Jurkat, Clone E6-1 (cell line): ENCODE results near the gene BOD1. TPM values are rescaled to one million over a fixed set of nuclear protein-coding genes. Genes with fewer than 3 reads are reported as not detected.
A peak's percentile ranks its signal among the peaks of the same experiment; 100 is the strongest.

Experiments
- DNase-seq: peaks from one replicate; pipeline ENCODE4 v3.0.0-alpha.2; 2011; ENCODE audit warnings: low read depth, low spot score
- H3K4me3 ChIP-seq: 2 replicates; pipeline ENCODE4 v1.5.1; 2011; ENCODE audit warnings: mild to moderate bottlenecking, low read length, control low read depth, moderate library complexity
- polyA plus RNA-seq: library from polyadenylated mRNA; unstranded; fragments of >200 nt; gene quantifications from one replicate; pipeline ENCODE4 v1.2.1, GENCODE V29; 2012; ENCODE audit warnings: missing spikeins; ENCODE audit not compliant: insufficient read length, insufficient read depth

Gene BOD1
- polyA plus RNA-seq, result 30.4 TPM

DNA sequence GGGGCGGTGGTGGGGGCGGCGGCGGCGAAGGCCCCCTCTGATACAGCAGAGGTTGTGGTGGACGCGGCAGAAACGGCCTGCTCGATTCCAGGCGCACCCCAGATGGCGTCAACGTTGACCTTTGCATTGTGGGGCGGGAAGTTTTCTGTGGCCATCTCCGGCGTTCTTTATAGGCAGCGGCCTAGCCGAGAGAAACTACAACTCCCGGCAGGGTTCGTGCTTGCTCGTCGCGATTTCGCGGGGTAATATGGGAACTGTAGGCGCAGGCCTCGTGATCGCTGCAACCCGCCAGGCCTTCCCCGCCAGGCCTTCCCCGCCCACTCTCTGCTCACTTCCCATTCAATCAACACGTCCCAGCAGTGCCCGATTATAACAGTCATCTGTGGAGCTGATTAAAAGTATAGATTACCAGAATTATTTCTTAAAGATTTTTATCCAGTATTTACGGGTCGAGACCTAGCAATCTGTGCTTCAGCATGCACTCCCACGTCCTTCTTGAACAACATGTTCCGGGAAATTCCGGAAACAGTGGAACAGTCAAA lies at the start of gene BOD1:
Gene BOD1 (minus strand): TSS at position 74 of the 542 bp plus-strand sequence. CDS start 214 bp downstream, outside the sequence.
- H3K4me3 ChIP-seq, result peak within 1 kb of the TSS; percentile 67
- DNase-seq, result peak; percentile 97

DNA sequence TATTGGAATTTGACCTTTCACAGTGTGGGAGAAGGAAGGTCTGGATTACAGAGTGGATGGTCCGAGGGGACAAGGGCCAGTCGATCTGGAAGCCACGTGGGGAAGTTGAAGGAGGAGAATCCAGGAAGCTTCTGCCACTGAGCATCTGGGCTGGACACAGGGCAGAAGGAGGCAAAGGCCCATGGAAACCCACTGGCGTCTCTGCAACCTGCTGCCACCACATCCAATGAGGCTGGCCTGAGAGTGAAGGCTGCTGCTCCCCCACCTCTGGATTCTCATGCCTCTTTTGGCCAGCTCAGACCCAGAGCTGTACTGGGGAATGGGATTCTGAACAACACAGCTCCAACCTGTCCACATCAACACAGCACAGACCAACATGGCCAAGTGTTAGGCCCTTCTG lies 48.9 kb upstream of the BOD1 start:
- DNase-seq, result no peak
- no peak overlapping the region for H3K4me3 ChIP-seq

DNA sequence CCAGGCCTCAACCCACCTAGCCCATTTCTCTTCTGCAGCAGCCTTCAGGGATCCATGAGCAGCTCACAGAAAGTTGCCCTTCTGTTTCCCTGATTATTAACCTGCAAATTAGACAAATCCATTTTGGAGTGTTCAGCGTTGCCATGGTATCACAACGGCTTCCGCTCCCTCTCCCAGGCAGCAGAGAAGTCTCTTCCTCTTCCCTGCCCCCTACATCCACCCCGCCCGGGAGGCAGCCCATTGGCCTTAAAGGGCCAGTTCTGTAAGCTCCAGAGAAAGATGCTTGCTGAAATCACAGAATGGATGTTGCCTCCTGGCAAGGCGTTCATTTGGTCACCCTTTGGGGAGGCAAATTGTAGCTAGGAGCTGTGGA lies 47.7 kb upstream of the BOD1 start:
- peak; percentile 17 for DNase-seq
- no peak overlapping the region for H3K4me3 ChIP-seq

DNA sequence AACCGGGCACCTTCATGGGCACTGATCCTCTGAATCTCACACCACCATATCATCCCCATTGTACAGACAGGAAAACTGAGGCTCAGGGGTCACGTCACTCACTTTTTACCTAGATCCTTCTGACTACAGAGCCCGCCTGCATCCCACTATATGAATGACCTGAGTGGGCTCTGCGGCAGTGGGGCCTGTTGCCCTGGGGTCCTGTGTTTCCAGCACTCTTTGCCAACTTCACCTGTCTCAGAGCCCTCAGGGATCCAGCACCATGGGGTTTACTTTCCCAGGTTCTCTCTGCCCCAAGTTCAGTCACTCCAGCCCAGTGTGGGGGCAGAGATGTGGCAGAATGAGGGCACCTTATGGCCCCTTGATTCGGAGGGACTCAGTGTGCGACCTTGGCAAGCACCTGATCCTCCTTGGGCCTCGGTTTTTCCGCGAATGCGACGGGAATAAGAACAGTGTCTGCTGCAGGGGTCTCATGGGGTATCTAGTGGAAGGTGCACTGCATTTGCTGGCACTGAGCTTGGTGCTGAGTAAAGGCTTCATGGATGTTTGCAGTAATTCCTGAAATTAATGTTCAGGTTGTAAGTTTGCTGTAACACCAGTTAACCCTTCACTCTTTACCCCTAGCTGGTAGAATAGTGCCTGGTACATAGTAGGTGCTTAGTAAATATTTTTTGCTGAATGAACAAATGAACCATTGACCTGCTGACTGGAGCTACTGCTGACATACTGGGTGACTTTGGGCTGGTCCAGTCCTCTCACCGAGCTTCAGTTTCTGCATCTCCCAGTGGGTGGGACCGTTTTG lies 47.1 kb upstream of the BOD1 start:
- no peak for DNase-seq
- no peak overlapping the region for H3K4me3 ChIP-seq

DNA sequence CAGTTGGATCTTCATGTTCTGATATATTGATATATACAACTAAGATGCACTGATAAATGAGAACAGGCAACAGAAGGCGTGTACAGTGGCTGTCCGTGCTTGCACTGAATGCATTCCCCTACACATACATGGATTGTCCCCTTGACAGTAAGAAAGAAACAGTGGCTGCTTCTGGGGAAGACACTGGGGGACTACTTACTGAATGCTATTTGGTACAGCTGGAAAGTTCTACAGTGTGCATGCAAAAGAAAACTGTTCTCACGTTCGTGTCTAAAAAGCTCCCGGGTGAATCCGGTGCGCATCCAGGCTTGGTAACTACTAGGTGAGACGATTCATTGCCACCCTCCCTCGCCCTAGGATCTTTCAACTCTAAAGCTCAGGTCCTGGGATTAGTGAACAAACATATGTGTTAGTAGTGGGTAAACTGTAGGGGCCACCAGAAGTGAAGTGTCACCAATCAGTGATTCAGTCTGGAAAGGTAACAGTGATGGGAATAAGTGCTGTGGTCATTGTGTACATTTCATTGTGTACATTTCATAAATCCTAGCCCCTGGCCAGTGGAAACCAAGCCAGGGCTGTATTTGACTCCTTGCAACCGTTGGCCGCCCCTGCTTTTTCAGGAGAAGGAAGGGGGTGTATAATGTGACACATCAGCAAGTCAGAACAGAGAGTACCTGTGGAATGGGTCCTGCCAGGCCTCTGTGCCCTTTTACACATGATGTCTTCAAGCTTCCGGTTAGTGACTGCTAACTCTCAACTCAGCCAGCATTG lies 46.3 kb upstream of the BOD1 start:
- no peak for DNase-seq
- no peak overlapping the region for H3K4me3 ChIP-seq

DNA sequence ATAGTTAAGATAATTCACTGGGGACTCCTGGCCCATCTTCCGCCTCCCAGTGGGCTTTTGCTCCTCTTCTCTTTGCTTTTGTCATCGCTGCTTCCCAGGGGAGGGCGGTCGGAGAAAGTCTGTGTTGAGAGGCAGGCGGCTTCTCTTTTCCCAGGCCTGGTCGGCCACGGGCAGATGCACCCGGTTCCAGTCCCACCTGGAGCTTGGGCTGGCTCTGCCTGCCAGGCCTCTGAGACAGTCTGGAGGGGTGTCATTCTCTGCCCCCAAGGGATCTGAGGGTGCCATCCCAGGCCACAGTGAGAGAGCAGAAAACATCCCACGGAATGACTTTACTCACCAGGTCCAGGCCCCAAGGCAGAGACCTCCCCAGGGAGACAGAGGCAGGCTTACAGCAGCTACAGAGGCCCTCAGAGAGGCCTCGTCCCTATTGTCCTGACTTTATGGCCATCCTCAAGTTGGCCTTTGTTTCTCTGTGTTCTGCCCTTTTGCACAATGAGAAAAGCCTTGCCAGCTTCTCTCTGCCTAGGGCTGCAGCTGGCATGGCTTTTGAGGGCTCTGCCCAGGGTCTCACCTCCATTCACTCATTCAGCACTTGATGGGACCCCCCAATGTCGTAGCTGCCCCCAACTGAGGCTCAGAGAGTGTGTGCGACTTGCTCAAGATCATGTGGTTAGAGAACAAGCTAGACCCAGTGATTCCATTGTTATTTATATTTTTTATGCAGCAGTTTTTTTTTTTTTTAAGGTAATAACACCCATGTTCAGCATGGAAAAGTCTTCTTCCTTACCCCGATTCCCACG lies 44.2 kb upstream of the BOD1 start:
- DNase-seq, result no peak
- H3K4me3 ChIP-seq, result no peak overlapping the region

DNA sequence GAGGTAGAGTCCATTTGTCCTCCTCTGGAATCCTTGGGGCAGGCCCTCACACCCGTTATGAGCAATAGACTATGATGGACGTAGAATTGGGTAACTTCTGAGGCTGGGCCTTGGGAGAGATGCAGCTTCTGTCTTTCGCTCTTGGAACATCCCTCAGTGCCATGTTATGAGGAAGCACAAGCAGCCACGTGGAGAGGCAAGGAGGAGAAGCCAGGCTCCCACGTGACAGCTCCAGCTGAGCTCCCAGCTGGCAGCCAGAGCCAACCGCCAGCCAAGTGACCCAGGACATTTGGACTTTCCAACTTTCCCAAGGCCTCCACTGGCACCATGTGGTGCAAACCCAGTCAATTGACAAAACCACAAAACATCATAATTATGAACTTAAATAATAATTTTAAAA lies 43.0 kb upstream of the BOD1 start:
- H3K4me3 ChIP-seq, result no peak overlapping the region
- no peak for DNase-seq

DNA sequence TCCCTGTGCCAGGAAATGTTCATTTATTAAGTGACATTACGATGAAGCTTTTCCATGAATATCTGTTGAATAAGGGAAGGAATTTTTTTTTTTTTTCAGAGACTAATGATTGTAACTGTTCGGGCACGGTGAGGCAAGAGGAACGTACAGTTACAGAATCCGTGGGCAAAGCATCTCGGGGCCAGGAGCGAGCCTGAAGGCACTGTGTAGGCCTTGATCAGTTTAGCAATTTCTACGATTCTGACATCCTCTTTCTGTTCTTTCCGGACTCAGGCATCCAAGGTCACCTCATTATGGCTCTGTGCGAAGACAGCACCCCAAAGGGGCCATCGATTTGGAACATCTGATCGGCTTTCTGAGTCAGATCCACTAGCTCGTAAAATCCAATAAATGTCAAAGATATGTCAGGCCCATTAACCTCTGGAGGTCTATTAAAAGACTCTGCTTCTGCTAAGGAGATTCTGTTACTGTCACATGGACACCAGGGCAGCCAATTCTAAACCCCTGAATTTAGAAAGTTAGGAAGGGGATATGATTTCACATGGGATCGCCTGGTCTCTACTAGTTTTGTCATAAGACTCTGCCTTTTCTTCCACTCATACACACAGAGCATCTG lies 41.4 kb upstream of the BOD1 start:
- no peak for DNase-seq
- no peak overlapping the region for H3K4me3 ChIP-seq

DNA sequence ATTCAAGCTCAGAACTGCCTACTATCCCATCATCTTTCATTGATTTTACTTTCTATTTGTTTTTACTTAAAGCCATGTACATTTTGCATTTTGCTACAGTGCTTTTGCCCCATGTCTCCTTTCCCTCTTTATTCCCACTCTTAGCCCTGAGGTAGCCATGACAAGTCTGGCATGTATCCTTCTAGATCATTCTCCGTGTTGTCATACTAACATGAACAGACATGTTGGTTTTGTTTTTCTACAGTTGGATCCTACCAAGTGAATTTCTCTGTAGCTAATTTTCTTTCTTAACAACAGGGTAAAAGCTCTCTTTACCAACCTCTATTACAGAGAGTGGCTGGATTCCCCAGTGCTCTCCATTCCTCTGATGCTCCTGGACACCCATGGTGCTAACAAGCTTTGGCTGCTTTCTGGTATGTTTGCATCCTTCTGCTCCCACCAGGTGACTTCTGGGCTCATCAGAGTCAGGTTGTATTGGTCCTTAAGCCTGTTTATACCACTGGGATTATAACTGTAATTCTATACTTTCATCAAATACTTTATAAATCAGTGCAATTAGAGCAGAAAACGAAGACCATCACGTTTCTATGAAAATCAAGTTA lies 38.8 kb upstream of the BOD1 start:
- H3K4me3 ChIP-seq, result no peak overlapping the region
- no peak for DNase-seq

DNA sequence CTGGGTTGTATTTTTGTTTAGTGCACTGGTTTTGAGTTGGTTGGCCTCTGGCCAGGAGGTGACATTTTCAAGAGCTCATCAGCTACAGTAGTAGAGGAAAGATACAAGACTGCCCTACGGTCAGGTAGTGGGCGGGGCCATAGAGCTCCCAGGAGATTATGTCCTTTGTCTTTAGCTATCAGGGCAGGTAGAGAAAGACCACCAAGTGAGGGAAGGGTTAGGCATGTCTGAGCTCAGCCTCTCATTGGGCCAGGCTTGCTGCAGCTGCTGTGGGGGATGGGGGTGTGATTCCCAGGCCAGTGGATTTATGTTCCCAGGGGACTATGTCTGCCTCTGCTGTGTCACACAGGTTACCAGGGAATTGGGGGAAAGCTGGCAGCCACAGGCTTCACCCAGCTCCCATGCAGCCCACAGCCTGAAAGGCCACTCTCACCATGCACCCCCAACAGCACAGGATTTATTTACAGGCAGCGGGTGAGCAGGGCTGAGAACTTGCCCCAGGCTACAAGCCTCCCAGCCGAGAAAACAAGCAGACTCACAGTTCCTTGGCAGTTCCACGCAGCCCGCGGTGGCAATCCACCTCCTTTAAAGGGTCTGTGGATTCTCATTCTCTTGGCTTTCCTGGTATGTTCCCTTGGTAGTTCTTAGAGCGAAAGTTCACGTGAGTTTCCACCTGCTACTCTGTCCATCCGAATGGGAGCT lies 37.5 kb upstream of the BOD1 start:
- no peak for DNase-seq
- no peak overlapping the region for H3K4me3 ChIP-seq

DNA sequence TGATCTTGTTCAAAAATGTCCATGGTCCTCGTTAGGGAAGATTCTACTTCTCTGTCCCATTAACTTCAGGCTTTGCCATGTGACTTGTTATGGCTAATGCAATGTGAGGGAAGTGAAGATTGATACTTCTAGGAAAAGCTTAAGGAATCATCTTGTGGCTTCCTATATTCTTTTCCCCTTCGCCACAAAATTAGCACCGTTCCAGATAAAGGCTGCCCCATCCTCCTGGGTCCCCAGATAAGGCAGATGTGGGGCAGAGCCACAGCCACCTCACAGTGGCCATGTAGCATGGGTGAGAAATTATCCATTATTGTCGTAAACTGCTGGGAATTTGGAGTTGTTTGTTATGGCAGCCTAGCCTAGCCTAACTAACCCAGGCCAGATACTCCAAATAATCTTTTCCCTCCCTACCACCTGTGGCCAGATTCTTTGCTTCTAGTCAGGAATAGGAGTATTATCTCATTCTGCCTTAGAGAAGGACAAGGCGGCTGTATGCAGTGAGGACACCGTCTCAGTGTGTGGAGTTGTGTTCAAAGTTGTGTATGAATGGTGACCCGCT lies 31.9 kb upstream of the BOD1 start:
- H3K4me3 ChIP-seq, result no peak overlapping the region
- no peak for DNase-seq

DNA sequence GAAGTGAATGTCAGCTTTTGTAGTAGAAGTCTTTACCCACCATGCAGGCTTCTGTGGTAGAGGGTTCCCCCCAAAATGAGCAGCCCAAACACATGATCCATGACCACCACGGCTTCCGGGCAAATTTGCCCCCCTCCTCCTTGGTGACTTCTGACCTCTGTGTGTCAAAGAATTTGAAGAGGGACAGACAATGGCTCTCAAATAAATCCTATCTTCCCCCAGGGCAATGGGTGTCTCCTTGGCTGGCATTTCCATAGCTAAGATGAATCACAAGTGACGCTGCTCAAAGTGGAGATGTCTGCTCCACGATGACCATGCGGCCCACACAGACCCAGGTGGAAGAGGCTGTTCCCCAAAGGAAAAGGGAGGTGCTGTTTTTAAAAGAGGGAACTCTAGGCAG lies 30.2 kb upstream of the BOD1 start:
- H3K4me3 ChIP-seq, result no peak overlapping the region
- no peak for DNase-seq

DNA sequence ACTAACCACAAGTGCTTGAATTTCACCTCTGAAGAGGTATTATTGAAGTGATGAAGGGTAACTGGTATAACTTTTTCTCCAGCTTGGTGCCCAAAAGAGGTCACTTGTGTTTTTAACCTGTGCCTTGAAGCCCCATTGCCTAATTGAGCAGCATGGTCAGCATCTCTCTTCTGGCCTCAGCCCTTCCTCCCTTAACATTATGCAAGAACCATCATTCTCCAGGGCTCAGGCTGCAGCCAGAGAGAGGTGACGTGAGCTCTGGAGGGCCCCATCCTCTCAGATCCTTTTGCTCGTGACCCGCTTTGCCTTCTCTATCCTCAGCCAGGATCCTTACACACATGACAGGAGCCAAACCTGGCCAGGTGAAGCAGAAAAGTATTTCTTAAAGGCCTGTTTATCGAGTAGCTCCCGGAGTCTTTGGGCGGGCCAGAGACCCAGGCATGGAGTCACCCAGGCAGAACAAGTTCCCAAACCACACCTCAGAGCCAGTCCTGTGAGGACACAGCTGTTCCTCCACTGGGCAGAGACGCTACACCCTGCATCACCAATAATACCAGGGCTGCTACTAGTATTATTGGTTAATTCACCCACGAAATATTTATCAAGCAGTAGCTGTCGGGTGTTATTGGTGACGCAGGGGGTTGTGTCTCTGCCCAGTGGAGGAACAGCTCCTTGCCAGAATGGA lies 29.6 kb upstream of the BOD1 start:
- no peak for DNase-seq
- no peak overlapping the region for H3K4me3 ChIP-seq

DNA sequence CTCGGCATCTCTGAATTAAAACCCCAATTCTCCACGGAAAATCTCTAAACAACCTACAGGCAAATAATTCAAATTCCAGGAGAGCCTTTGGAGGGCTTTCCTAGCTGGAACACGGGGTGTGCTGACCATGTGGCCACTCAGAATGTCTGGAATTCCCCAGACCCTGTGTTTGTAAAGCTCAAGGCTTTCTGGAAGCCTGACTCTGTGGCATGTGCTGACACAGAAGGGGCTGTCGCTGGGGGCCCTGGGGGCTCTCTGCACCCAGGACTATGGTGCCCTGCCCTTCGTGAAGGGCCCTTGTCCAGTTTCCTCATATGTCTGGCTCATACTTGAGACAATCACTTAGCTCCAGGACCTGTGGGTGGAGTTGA lies 29.0 kb upstream of the BOD1 start:
- H3K4me3 ChIP-seq, result no peak overlapping the region
- DNase-seq, result no peak

DNA sequence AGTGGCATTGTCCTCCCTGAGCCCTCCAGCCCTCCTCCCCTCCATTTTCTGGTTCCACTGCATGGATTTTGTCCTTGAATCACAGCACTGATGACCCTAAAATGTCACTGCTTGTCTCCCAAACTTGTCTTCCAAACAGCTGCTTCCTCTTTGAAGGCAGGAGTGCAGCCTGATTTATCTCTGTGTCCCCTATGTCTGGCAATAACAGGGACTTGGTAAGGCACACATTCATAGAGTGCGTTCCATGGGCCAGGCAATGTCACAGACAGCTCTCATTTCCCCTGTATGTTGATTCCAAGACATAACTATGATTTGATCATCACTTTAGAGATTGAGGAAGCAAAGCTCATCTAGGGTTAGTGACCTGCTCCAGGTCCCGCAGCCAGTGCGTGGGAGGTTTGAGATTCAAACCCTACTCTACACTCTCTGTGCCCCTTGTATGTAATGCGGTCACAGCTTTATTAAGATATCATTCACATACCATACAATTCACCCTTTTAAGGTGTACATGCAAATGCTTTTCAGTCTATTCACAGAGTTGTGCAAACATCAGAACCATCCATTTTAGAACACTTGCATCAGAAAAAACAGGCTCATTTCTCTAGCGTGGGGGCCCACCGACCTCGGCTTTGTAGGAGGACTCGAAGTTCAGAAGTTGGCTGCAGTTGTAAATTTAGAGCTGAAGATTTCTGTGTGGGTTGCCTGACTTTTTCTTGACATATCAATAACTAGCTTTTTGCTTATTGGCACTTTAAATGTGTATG lies 28.4 kb upstream of the BOD1 start:
- H3K4me3 ChIP-seq, result no peak overlapping the region
- DNase-seq, result no peak

DNA sequence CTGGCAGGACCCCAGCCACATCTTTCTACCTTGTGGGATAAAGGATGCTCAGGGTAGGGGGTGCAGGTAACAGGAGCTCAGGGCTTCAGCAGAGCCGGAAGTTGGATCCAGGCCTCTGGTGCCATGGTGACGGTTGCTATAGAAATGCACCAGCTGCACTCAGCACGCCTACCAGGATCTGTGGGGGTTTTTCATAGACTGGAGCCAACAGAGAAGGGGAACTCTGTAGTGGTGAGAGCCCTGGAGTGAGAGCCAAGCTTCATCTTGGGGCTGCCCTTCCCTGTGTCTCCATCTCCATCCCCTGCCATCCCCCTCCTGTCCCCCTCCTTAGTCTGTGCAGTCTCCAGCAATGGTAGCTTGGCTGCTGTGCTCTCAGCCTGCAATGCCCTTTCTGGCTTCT lies 27.5 kb upstream of the BOD1 start:
- DNase-seq, result peak; percentile 47
- no peak overlapping the region for H3K4me3 ChIP-seq
